SKM-1 (cell line): ENCODE data around the gene CALCOCO2.

Experiments
- DNase-seq: peaks from one replicate; lab custom pipeline; 2025; ENCODE audit not compliant: unreplicated experiment; lab: John Stamatoyannopoulos, UW

CALCOCO2 gene

DNA sequence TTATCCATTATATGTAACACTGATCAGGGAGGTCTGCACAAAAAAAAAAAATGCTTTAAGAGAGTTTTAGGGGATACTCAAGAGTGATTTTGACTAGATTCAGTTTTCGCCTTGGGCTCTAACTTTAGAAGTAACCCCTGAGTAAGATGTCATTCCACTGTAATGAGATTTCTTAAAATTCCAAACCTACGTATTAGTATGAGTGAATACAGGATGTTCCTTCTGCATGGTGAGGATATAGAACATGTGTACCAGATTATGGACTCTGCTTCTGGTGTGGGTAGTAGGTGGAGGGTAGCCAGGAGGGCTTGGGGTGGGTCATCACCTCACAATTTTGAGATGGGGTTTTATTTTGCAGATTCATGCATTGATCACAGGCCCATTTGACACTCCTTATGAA is 81.6 kb downstream of the CALCOCO2 start:
- no peak for DNase-seq
